ENCODE results near the gene IGF1.
A peak's percentile ranks its signal among the peaks of the same experiment; 100 is the strongest.

The IGF1 gene

DNA sequence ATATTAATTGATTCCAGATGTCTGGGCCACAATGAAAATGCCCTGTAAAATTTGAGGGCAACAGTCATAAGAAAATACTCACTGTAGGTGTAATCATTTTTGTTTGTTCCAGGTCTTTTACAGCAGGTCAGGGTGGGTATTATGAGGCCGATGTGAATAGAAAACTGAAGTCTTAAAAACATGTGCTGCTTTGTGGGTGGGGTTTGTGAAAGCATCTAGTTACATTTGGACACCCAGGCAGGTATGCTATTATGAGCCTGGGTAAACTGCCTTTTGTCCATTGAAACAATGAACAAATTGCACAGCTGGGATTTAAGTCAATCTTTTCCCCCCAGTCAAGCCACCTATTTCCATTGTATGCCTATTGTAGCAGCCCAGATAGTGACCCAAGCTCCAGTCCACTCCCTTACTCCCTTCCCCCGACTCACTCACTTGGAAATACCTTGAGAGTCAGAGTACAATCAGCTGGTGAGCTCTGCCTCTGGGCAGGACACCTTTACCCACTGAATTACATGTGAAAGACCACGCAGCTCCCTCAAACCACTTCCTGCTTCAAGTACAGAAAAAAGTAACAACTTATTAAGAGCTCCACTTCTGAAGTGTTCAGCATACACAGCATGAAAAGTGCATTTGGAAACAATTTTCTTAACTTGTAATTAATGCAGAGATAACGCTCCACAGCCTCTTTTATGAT lies 1.8 kb downstream of the IGF1 start:
- H4K20me1 ChIP-seq (ENCODE audit: insufficient read depth, low read length) = no peaks in the 10 kb centered on the region
- H3K9me3 ChIP-seq (replicated peaks; ENCODE audit: insufficient read depth, low read length) = no peaks in the 10 kb centered on the region
- H3K36me3 ChIP-seq (replicated peaks; ENCODE audit: insufficient read depth, low read length) = 0 out of 2 replicates have a peak, but pooled peaks cover 5% of the 10 kb centered on the region
- peak; percentile 87 for DNase-seq
- peak overlapping the region; percentile 47 for H3K4me3 ChIP-seq (ENCODE audit: low read length)
- H3K27me3 ChIP-seq (replicated peaks; ENCODE audit: insufficient read depth, low read length) = no peaks in the 10 kb centered on the region
- peak overlapping the region; percentile 75 for H3K4me2 ChIP-seq (ENCODE audit: low read depth, low read length)
- H3K9ac ChIP-seq (ENCODE audit: low read length) = peak overlapping the region; percentile 82
- H3K27ac ChIP-seq (ENCODE audit: low read length) = peak overlapping the region; percentile 98
- TF ChIP-seq, protein P1, sequence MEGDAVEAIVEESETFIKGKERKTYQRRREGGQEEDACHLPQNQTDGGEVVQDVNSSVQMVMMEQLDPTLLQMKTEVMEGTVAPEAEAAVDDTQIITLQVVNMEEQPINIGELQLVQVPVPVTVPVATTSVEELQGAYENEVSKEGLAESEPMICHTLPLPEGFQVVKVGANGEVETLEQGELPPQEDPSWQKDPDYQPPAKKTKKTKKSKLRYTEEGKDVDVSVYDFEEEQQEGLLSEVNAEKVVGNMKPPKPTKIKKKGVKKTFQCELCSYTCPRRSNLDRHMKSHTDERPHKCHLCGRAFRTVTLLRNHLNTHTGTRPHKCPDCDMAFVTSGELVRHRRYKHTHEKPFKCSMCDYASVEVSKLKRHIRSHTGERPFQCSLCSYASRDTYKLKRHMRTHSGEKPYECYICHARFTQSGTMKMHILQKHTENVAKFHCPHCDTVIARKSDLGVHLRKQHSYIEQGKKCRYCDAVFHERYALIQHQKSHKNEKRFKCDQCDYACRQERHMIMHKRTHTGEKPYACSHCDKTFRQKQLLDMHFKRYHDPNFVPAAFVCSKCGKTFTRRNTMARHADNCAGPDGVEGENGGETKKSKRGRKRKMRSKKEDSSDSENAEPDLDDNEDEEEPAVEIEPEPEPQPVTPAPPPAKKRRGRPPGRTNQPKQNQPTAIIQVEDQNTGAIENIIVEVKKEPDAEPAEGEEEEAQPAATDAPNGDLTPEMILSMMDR (IDR thresholded peaks at IDR 0.05; ENCODE audit: low read length) = no peak
- peaks cover 40% of the 10 kb centered on the region for H3K79me2 ChIP-seq (ENCODE audit: low read length)
- peak overlapping the region; percentile 38; the same call in 1 of the 2 replicates for H2AFZ ChIP-seq (ENCODE audit: low read length)
- peaks cover 57% of the 10 kb centered on the region for H3F3A ChIP-seq (ENCODE audit: insufficient read depth, low read length)
- H3K9me2 ChIP-seq (replicated peaks; ENCODE audit: insufficient read depth, low read length) = no peaks in the 10 kb centered on the region
- peaks cover 50% of the 10 kb centered on the region for H3K4me1 ChIP-seq (ENCODE audit: low read length)

DNA sequence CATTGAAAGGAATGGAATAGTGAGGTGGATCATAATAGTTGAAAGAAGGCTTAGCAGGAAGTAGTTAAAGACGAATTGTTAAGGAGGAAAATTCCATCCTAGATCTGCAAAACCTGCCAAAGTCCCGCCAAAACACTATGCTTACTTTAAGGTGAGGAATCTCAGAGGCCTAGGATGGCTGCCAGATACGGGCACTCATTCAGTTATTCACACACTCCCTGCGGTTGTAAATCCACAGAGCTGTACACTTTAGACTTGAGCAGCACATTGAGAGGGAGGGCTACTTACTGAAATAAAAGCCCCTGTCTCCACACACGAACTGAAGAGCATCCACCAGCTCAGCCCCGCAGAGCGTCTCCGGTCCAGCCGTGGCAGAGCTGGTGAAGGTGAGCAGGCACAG lies 5.0 kb downstream of the IGF1 start:
- Histone ChIP-seq H3K4me3 (ENCODE audit: low read length) (no peak overlapping the region), H3K9me3 (replicated peaks; ENCODE audit: insufficient read depth, low read length) (no peaks in the 10 kb centered on the region), H3K79me2 (ENCODE audit: low read length) (peaks cover 68% of the 10 kb centered on the region), H3K27me3 (replicated peaks; ENCODE audit: insufficient read depth, low read length) (no peaks in the 10 kb centered on the region), H3K4me2 (ENCODE audit: low read depth, low read length) (no peak overlapping the region), H3K27ac (ENCODE audit: low read length) (no peak overlapping the region), H3F3A (ENCODE audit: insufficient read depth, low read length) (peaks cover 32% of the 10 kb centered on the region), H2AFZ (ENCODE audit: low read length) (no peak overlapping the region), H3K9me2 (replicated peaks; ENCODE audit: insufficient read depth, low read length) (no peaks in the 10 kb centered on the region), H4K20me1 (ENCODE audit: insufficient read depth, low read length) (no peaks in the 10 kb centered on the region), H3K9ac (ENCODE audit: low read length) (no peak overlapping the region), H3K36me3 (replicated peaks; ENCODE audit: insufficient read depth, low read length) (0 out of 2 replicates have a peak, but pooled peaks cover 7% of the 10 kb centered on the region), H3K4me1 (ENCODE audit: low read length) (peaks cover 22% of the 10 kb centered on the region)
- TF ChIP-seq, protein P1 (IDR thresholded peaks at IDR 0.05; ENCODE audit: low read length) = no peak
- TF ChIP-seq EZH2phosphoT487 (IDR thresholded peaks at IDR 0.05; ENCODE audit: low read length) = no peak
- no peak for TF ChIP-seq EZH2 (optimal IDR thresholded peaks at IDR 0.05; ENCODE audit: low read depth, low read length)
- no peak for DNase-seq

DNA sequence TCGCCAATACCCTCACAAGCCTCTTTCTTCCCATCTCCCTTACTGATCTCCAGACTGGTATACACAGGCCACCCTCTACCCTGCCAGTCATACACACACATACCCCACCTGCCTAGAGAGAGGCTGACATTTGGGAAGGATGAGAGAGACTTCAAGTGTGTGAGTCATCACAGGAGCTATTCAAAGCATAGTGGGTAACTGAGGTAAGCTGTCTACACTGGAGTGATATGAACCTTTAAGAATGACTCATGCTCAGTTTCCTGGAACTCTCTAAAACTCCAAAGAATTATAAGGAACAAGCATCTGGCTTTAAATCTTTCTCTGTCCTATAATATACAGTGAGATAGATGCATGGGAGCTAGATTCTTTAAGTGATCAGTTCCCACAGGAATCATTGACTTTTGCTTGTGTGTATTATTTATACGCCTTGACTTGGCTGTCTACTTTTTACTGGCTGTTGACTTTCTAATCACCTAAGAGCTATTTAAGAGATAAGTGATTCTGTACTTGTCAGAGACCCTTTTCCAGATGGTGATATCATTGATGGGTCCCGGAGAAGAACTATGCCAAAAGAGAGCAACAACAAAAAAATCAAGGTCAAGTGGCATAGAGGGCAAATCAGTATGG lies 5.8 kb downstream of the IGF1 start:
- peaks cover 76% of the 10 kb centered on the region for H3K79me2 ChIP-seq (ENCODE audit: low read length)
- no peak for DNase-seq
- H4K20me1 ChIP-seq (ENCODE audit: insufficient read depth, low read length) = no peaks in the 10 kb centered on the region
- H3K4me3 ChIP-seq (ENCODE audit: low read length) = no peak overlapping the region
- peaks cover 24% of the 10 kb centered on the region for H3F3A ChIP-seq (ENCODE audit: insufficient read depth, low read length)
- no peak overlapping the region for H3K4me2 ChIP-seq (ENCODE audit: low read depth, low read length)
- no peak overlapping the region for H2AFZ ChIP-seq (ENCODE audit: low read length)
- no peak overlapping the region for H3K27ac ChIP-seq (ENCODE audit: low read length)
- no peak overlapping the region for H3K9ac ChIP-seq (ENCODE audit: low read length)
- H3K36me3 ChIP-seq (replicated peaks; ENCODE audit: insufficient read depth, low read length) = peaks cover 7% of the 10 kb centered on the region; the same call in 1 of the 2 replicates
- H3K4me1 ChIP-seq (ENCODE audit: low read length) = peaks cover 22% of the 10 kb centered on the region
- no peaks in the 10 kb centered on the region for H3K9me3 ChIP-seq (replicated peaks; ENCODE audit: insufficient read depth, low read length)
- H3K9me2 ChIP-seq (replicated peaks; ENCODE audit: insufficient read depth, low read length) = no peaks in the 10 kb centered on the region
- no peaks in the 10 kb centered on the region for H3K27me3 ChIP-seq (replicated peaks; ENCODE audit: insufficient read depth, low read length)
- TF ChIP-seq, protein P1 (IDR thresholded peaks at IDR 0.05; ENCODE audit: low read length) = no peak
- TF ChIP-seq EZH2 (optimal IDR thresholded peaks at IDR 0.05; ENCODE audit: low read depth, low read length) (no peak), EZH2phosphoT487 (IDR thresholded peaks at IDR 0.05; ENCODE audit: low read length) (no peak)

All from MM.1S (cell line).